Measurements from ENCODE around the gene GRIP2. TPM values are rescaled to one million over a fixed set of nuclear protein-coding genes. Genes with fewer than 3 reads are reported as not detected.

Gene GRIP2
- polyA plus RNA-seq, 3 donors, result not detected

GRCh38 chr3:14561051-14561960 is 21.2 kb upstream of the GRIP2 start:
- peaks cover 19 to 40% (median 31%) of the 10 kb centered on the region in 3 donors for H3K27me3 Mint-ChIP-seq (ENCODE audit: low read depth in 3 of 3)
- H3K27me3 ChIP-seq (ENCODE audit: control insufficient read depth in 2 of 2, insufficient read depth in 2 of 2, low read length in 2 of 2), result peaks cover 0 to 6% of the 10 kb centered on the region in 2 donors
- WGBS (ENCODE audit: insufficient coverage), result 84% methylated on average over 2 of the region's 8 CpGs

GRCh38 chr3:14560110-14560509 is 20.0 kb upstream of the GRIP2 start:
- Histone ChIP-seq H3K27ac (ENCODE audit: low read depth in 1 of 2, low read length in 2 of 2) (no peak overlapping the region), H3K4me2 (replicated peaks; ENCODE audit: extremely low read depth, low read length, poor library complexity, severe bottlenecking) (no peak overlapping the region), H3K9ac (ENCODE audit: insufficient read depth, low read length, poor library complexity, severe bottlenecking) (no peak overlapping the region), H3K9me3 (replicated peaks in 1 of 2; ENCODE audit: control insufficient read depth in 1 of 2, insufficient read depth in 1 of 2, low read length in 2 of 2) (no peaks in the 10 kb centered on the region), H3K79me2 (ENCODE audit: insufficient read depth, low read length) (no peaks in the 10 kb centered on the region), H3K27me3 (ENCODE audit: control insufficient read depth in 2 of 2, insufficient read depth in 2 of 2, low read length in 2 of 2) (peaks cover 0 to 17% of the 10 kb centered on the region in 2 donors), H4K20me1 (ENCODE audit: insufficient read depth, low read length) (no peaks in the 10 kb centered on the region), H3K36me3 (replicated peaks in 1 of 2; ENCODE audit: control insufficient read depth in 1 of 2, insufficient read depth in 2 of 2, low read length in 2 of 2) (no peaks in the 10 kb centered on the region), H2AFZ (ENCODE audit: insufficient read depth, low read depth, low read length, poor library complexity, severe bottlenecking) (no peak overlapping the region), H3K4me1 (ENCODE audit: control insufficient read depth in 1 of 2, insufficient read depth in 2 of 2, low read length in 2 of 2) (no peaks in the 10 kb centered on the region), H3K4me3 (replicated peaks in 1 of 3; ENCODE audit: low read depth in 2 of 3, low read length in 3 of 3) (no peak overlapping the region)
- Mint-ChIP-seq H3K4me3 (no peak overlapping the region), H3K36me3 (no peaks in the 10 kb centered on the region), H3K27me3 (ENCODE audit: low read depth in 3 of 3) (peaks cover 28 to 43% (median 35%) of the 10 kb centered on the region in 3 donors), H3K27ac (no peak overlapping the region), H3K9me3 (peaks cover 0 to 3% (median 0%) of the 10 kb centered on the region in 7 donors), H3K4me1 (peaks cover 3% of the 10 kb centered on the region)
- TF ChIP-seq, protein P1, sequence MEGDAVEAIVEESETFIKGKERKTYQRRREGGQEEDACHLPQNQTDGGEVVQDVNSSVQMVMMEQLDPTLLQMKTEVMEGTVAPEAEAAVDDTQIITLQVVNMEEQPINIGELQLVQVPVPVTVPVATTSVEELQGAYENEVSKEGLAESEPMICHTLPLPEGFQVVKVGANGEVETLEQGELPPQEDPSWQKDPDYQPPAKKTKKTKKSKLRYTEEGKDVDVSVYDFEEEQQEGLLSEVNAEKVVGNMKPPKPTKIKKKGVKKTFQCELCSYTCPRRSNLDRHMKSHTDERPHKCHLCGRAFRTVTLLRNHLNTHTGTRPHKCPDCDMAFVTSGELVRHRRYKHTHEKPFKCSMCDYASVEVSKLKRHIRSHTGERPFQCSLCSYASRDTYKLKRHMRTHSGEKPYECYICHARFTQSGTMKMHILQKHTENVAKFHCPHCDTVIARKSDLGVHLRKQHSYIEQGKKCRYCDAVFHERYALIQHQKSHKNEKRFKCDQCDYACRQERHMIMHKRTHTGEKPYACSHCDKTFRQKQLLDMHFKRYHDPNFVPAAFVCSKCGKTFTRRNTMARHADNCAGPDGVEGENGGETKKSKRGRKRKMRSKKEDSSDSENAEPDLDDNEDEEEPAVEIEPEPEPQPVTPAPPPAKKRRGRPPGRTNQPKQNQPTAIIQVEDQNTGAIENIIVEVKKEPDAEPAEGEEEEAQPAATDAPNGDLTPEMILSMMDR (IDR thresholded peaks at IDR 0.05), result no peak
- WGBS (ENCODE audit: insufficient coverage), result 60% methylated on average over 1 of the region's 4 CpGs
- no peak for DNase-seq
- intact Hi-C loops (cut with micrococcal nuclease), result no loop called here

More at GRCh38 chr3:14561051-14561960, 21.2 kb upstream of the GRIP2 start:
- H3K27ac Mint-ChIP-seq, result no peak overlapping the region
- Histone ChIP-seq H3K4me1 (ENCODE audit: control insufficient read depth in 1 of 2, insufficient read depth in 2 of 2, low read length in 2 of 2) (no peaks in the 10 kb centered on the region), H3K9me3 (replicated peaks in 1 of 2; ENCODE audit: control insufficient read depth in 1 of 2, insufficient read depth in 1 of 2, low read length in 2 of 2) (no peaks in the 10 kb centered on the region), H3K79me2 (ENCODE audit: insufficient read depth, low read length) (no peaks in the 10 kb centered on the region), H3K9ac (ENCODE audit: insufficient read depth, low read length, poor library complexity, severe bottlenecking) (no peak overlapping the region), H3K36me3 (replicated peaks in 1 of 2; ENCODE audit: control insufficient read depth in 1 of 2, insufficient read depth in 2 of 2, low read length in 2 of 2) (no peaks in the 10 kb centered on the region), H3K4me2 (replicated peaks; ENCODE audit: extremely low read depth, low read length, poor library complexity, severe bottlenecking) (no peak overlapping the region), H4K20me1 (ENCODE audit: insufficient read depth, low read length) (no peaks in the 10 kb centered on the region), H3K4me3 (replicated peaks in 1 of 3; ENCODE audit: low read depth in 2 of 3, low read length in 3 of 3) (no peak overlapping the region), H2AFZ (ENCODE audit: insufficient read depth, low read depth, low read length, poor library complexity, severe bottlenecking) (no peak overlapping the region), H3K27ac (ENCODE audit: low read depth in 1 of 2, low read length in 2 of 2) (no peak overlapping the region)
- intact Hi-C loops (cut with micrococcal nuclease), result no loop called here
- H3K4me3 Mint-ChIP-seq, result no peak overlapping the region
- DNase-seq, result no peak
- H3K9me3 Mint-ChIP-seq, result peaks cover 0 to under 1% (median 0%) of the 10 kb centered on the region in 7 donors
- TF ChIP-seq, protein P1 (IDR thresholded peaks at IDR 0.05), result no peak
- H3K4me1 Mint-ChIP-seq, result no peaks in the 10 kb centered on the region
- H3K36me3 Mint-ChIP-seq, result no peaks in the 10 kb centered on the region

Measured in CD14-positive monocyte (primary cell).